B cell (primary cell): ENCODE measurements around the gene GPC5.

Experiments
- CTCF ChIP-seq: fragments of 200-600 bp; IDR thresholded peaks from one replicate; pipeline ENCODE4 v1.8.0; 2022; ENCODE audit warnings: antibody characterized with exemption, mild to moderate bottlenecking
- EZH2 ChIP-seq: IDR thresholded peaks from 2 replicates; pipeline ENCODE4 v1.6.1; 2012; ENCODE audit warnings: borderline replicate concordance, low read depth, mild to moderate bottlenecking, moderate library complexity, low read length; ENCODE audit not compliant: insufficient read depth, poor library complexity, severe bottlenecking

- TF ChIP-seq CTCF (peak; percentile 87), EZH2 (no peak)
These were observed 789.1 kb downstream of the GPC5 start for GRCh38 chr13:92187378-92187989.
